Measurements from ENCODE around the gene KATNB1.
"Not testable (repeated sequence)": the region's sequence is repeated elsewhere in the genome, so short reads cannot be mapped to it uniquely, and the experiment has no call there.

The KATNB1 gene

DNA sequence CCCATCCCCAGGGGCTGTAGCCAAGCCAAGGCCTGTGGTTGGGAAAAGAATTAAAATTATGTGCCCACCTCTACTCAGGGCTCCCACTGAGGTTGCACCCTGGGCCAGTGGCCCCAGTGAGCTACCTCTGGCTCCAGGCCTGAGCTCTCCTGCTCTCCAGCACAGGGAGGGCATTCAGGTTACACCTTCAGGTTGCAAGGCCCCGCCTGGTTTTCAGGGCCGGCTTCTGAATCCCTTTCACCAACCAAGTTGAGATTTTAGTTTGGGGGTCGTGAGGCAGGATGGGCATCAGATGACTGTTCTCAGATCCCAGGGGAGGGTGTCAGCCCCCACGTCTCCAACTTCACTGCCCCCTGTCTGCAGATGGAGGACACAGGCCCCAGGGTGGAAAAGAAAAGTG, 8.0 kb upstream of the KATNB1 start:
- DNase-seq, result no peak

GRCh38 chr16:57728336-57729181, 7.0 kb upstream of the KATNB1 start:
- no peak for DNase-seq

DNA sequence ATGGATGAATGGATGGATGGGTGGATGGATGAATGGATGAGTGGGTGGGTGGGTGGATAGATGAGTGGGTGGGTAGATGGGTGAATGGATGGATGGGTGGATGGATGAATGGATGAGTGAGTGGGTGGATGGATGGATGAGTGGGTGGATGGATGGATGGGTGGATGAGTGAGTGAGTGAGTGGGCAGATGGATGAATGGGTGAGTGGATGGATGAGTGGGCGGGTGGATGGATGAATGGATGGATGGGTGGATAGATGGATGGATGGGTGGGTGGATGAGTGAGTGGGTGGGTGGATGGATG, 6.4 kb upstream of the KATNB1 start:
- no peak for DNase-seq

GRCh38 chr16:57729852-57730251, 5.7 kb upstream of the KATNB1 start:
- DNase-seq, result not testable (repeated sequence)

GRCh38 chr16:57730771-57731730, 4.5 kb upstream of the KATNB1 start:
- no peak for DNase-seq

DNA sequence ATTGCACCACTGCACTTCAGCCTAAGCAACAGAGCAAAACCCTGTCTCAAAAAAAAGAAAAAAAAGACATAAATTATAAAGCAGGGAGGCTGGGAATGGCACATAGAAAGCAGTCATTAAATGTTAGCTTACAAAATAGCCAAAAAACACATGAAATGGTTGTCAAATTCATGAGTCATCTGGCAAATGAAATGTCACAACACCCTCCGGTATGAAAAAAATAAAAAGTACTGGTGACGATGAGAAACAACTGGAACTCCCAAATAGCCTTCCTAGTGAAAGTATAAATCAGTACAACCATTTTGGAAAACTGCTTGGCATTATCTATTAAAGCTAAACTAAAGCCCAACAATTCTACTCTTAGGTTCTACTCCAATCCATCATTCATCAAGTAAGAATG, 3.5 kb upstream of the KATNB1 start:
- DNase-seq, result no peak

- no peak for DNase-seq
Measured at GRCh38 chr16:57732714-57733113, 2.9 kb upstream of the KATNB1 start.

GRCh38 chr16:57734308-57734924, 1.2 kb upstream of the KATNB1 start:
- DNase-seq, result no peak

- DNase-seq, result peak; percentile 99
Measured at GRCh38 chr16:57734925-57735754, 430 bp upstream of the KATNB1 start.

- DNase-seq, result no peak
Measured at GRCh38 chr16:57736419-57737351, 1.1 kb downstream of the KATNB1 start.

- no peak for DNase-seq
Measured at GRCh38 chr16:57738844-57739243, 3.3 kb downstream of the KATNB1 start.

GRCh38 chr16:57739756-57740422, 4.3 kb downstream of the KATNB1 start:
- no peak for DNase-seq

DNA sequence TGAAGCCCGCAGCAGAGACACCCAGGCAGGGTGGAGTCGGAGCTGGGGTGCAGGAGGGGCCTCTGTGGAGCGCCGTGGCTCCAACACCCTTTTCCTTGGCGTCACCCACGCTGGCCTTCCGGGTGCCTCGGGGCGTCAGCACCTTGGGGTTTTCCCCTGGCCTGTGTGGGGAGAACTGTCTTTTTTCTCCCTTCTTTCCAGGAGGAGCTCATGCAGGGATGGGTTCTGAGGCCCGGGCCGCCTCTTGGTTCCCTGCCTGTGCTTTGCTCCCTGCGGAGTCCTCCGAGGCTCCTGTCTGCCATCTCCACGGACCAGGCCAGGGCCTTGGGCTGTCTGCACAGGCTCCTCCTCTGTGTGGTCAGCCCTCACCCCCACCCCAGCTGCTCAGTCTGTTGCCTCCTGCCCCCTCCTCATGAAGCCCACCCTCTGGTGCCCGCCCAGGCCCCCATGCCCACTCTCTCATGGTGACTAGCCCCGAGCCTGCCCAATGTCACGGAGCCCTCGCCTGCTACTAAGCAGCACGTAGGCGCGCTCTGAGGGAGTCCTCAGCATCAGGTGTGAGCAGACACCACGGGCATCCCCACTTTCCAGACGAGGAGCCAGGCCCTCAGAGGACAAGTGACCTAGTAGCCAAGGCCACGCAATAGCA, 5.0 kb downstream of the KATNB1 start:
- DNase-seq, result no peak

- no peak for DNase-seq
Measured at GRCh38 chr16:57741660-57742191, 6.2 kb downstream of the KATNB1 start.

DNA sequence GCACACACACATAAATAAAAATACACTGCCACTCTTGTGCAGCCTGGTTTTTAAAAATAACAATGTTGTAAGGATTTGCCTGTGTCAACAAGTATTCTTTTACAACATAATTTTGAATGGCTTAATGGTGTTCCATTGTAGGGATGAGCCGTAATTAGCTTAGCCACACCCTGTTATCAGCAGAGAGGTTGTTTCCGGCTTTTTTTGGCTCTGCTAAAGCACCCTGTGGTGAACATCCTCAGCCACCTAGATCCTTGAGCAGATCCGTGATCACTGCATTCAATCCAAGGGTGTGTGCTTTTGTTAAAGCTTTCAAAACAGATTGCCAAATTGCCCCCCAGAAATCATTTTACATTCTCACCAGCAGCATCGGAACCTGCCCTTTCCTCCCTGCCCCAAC, 7.0 kb downstream of the KATNB1 start:
- DNase-seq, result no peak

DNA sequence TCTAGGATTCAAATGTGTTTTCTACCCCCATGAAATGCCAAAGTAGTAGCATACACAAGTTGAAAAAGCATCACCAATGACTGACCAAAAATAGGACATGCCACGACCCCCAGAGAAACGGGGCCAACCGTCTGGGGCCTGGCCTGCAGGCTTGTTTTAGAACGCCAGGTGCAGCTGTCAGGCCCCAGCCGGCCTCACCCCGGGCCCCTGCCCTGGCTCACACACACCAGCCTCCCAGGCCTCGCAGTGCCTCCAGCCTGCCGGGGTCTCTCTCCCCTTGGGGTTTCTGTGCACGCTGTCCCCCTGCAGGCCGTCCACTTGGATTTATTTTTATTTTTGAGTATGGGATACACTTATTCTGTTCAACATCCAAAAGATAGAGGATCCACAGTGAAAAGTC, 7.9 kb downstream of the KATNB1 start:
- no peak for DNase-seq

DNA sequence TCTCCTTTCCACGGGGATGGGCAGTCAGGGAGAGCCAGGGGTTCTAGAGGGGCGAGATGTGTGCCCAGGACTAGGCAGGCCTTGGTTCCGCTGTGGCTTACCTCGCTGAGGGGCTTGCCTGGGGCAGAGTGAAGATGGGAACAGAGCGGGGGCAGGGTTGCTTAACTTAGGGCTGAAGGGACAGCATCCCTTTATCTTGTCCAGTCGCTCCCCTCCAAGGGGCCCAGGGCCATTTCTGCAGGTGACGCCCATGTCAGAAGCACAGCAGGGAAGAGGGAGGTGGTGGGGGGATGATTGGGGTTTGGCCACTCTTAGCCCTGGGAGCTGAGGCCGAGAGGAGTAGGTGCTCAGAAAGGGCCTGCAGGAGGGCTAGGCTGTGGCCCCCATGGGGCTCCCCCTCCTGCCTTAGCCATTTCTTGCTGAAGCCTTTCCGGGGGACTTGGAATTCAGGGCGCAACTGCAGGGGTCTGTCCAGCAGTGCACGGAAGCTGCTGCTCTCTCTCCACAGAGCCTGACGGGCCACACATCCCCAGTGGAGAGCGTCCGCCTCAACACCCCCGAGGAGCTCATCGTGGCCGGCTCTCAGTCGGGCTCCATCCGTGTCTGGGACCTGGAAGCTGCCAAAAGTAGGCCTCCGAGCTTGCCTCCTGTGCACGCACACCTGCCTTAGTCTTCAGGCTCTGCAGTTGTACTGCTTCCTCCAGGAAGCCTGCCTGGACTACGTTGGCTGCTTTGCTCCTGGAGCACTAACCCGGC, 8.5 kb downstream of the KATNB1 start:
- DNase-seq, result no peak

GRCh38 chr16:57744642-57744903, 9.0 kb downstream of the KATNB1 start:
- DNase-seq, result no peak

- no peak for DNase-seq
Measured at GRCh38 chr16:57745768-57746167, 10.2 kb downstream of the KATNB1 start.

DNA sequence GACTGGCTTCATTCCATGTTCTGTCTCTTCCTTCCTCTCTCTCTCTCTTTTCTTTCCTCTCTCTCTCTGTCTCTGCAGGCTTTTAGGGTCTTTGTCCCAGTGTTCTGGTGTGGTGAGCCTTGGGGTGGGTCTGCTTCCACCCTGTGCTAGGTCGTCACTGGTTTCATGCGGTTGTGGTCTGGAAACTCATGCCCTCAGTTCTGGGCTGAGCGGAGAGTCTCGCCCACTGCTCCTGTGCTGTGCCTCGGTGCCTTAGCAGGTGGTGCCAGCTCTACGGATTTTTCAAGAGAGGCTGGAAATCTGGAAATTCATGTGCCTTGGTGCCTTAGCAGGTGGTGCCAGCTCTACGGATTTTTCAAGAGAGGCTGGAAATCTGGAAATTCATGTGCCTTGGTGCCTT, 10.7 kb downstream of the KATNB1 start:
- not testable (repeated sequence) for DNase-seq
